Omental fat pad (tissue), 4 donors: ENCODE data around the gene TRAK1. TPM values are rescaled to one million over a fixed set of nuclear protein-coding genes. Genes with fewer than 3 reads are reported as not detected.

Experiments used
- ATAC-seq: fragments of 150-250 bp; one replicate; pipeline ENCODE4 v1.9.1; 2016; ENCODE audit warnings: mild to moderate bottlenecking, moderate library complexity; ENCODE audit not compliant: low FRiP score
- DNase-seq: peaks from one replicate; pipeline ENCODE4 v3.0.0-alpha.2; 2019; ENCODE audit warnings: low spot score
- CTCF ChIP-seq, 3 donors: fragments of 450-650 bp; IDR thresholded peaks; one replicate each; pipeline ENCODE4 v1.5.1; 2016 to 2017; ENCODE audit warnings: antibody characterized with exemption in 3 of 3, mild to moderate bottlenecking in 3 of 3, moderate library complexity in 2 of 3
- total RNA-seq, 4 donors: library from RNA; depleted of rRNA; stranded (reverse); fragments of >200 nt; gene quantifications; one replicate each; pipeline ENCODE4 v1.1.0, GENCODE V29; 2016

TRAK1 gene
- total RNA-seq, 4 donors from 2014 or later, result 21.4 to 42.9 (median 37.0) TPM

- ATAC-seq (no peak), DNase-seq (no peak)
- TF ChIP-seq CTCF (IDR thresholded peaks at IDR 0.05), result no peak
Measured at GRCh38 chr3:42180901-42181300, 89.7 kb downstream of the TRAK1 start.

GRCh38 chr3:42182555-42182954 lies 91.4 kb downstream of the TRAK1 start:
- no peak for DNase-seq
- no peak for TF ChIP-seq CTCF (IDR thresholded peaks at IDR 0.05)
- no peak for ATAC-seq

GRCh38 chr3:42183991-42184632 lies 93.0 kb downstream of the TRAK1 start:
- ATAC-seq (no peak), DNase-seq (no peak)
- TF ChIP-seq CTCF (IDR thresholded peaks at IDR 0.05), result no peak

GRCh38 chr3:42184651-42185443 lies 93.7 kb downstream of the TRAK1 start:
- no peak for TF ChIP-seq CTCF (IDR thresholded peaks at IDR 0.05)
- ATAC-seq (no peak), DNase-seq (no peak)

GRCh38 chr3:42187936-42188335 lies 96.8 kb downstream of the TRAK1 start:
- no peak for DNase-seq

GRCh38 chr3:42188376-42188775 lies 97.2 kb downstream of the TRAK1 start:
- no peak for TF ChIP-seq CTCF (IDR thresholded peaks at IDR 0.05)
- DNase-seq (no peak), ATAC-seq (no peak)

More at GRCh38 chr3:42187936-42188335, 96.8 kb downstream of the TRAK1 start:
- no peak for ATAC-seq
- TF ChIP-seq CTCF (IDR thresholded peaks at IDR 0.05), result no peak
